WTC11 (cell line): ENCODE data around the gene ADCY5.

ENCODE experiments used
- CTCF ChIP-seq: fragments of 200-600 bp; IDR thresholded peaks from 2 replicates; pipeline ENCODE4 v1.8.0; 2022; ENCODE audit warnings: antibody characterized with exemption
- SMAD4 ChIP-seq: sonication (generic); formaldehyde crosslinking; IDR thresholded peaks from 2 replicates; pipeline ENCODE4 v1.8.0; 2022; ENCODE audit warnings: mild to moderate bottlenecking, missing genetic modification reagents
- USF1 ChIP-seq: sonication (generic); formaldehyde crosslinking; IDR thresholded peaks from 2 replicates; pipeline ENCODE4 v1.8.0; 2022; ENCODE audit warnings: mild to moderate bottlenecking, missing genetic modification reagents

GRCh38 chr3:123327956-123328850 lies 120.7 kb downstream of the ADCY5 start:
- no peak for TF ChIP-seq USF1 (CRISPR knock-in tag)
- no peak for TF ChIP-seq CTCF
- no peak for TF ChIP-seq SMAD4 (CRISPR knock-in tag)
